ENCODE data around the gene RHBDL2.
A peak's percentile ranks its signal among the peaks of the same experiment; 100 is the strongest.
"Not testable (repeated sequence)": the region's sequence is repeated elsewhere in the genome, so short reads cannot be mapped to it uniquely, and the experiment has no call there.

The RHBDL2 gene

GRCh38 chr1:38941527-38942019 lies at the start of gene RHBDL2:
TSS of gene RHBDL2 (minus strand) at chr1:38941830. CDS start at chr1:38919212, 22,618 bp downstream.
- H3K27me3 Mint-ChIP-seq: no peaks in the 10 kb centered on the region
- H3K9me3 Mint-ChIP-seq: no peaks in the 10 kb centered on the region
- no peak within 1 kb of the TSS for H3K27ac Mint-ChIP-seq
- no peaks in the 10 kb centered on the region for H3K4me1 Mint-ChIP-seq (ENCODE audit: low read depth)
- no peaks in the 10 kb centered on the region for H3K36me3 Mint-ChIP-seq (ENCODE audit: low read depth)
- H3K4me3 Mint-ChIP-seq: no peak within 1 kb of the TSS
- DNase-seq: no peak

GRCh38 chr1:38990738-38991637 lies 49.4 kb upstream of the RHBDL2 start, which contains the start of gene AKIRIN1:
TSS of gene AKIRIN1 (plus strand) at chr1:38991276. CDS start at chr1:38991381, 105 bp downstream.
- H3K9me3 Mint-ChIP-seq: no peaks in the 10 kb centered on the region
- peaks cover 41% of the 10 kb centered on the region for H3K36me3 Mint-ChIP-seq (ENCODE audit: low read depth)
- peaks cover 57% of the 10 kb centered on the region for H3K4me1 Mint-ChIP-seq (ENCODE audit: low read depth)
- peak within 1 kb of the TSS; percentile 92 for H3K27ac Mint-ChIP-seq
- peak within 1 kb of the TSS; percentile 85 for H3K4me3 Mint-ChIP-seq
- H3K27me3 Mint-ChIP-seq: no peaks in the 10 kb centered on the region
- DNase-seq: peak; percentile 99

GRCh38 chr1:38990386-38990737 lies 48.7 kb upstream of the RHBDL2 start:
- Mint-ChIP-seq H3K4me1 (ENCODE audit: low read depth) (peaks cover 50% of the 10 kb centered on the region), H3K9me3 (no peaks in the 10 kb centered on the region), H3K36me3 (ENCODE audit: low read depth) (peaks cover 35% of the 10 kb centered on the region), H3K27ac (peak overlapping the region; percentile 92), H3K27me3 (no peaks in the 10 kb centered on the region), H3K4me3 (peak overlapping the region; percentile 85)
- no peak for DNase-seq

- DNase-seq: no peak
- H3K4me1 Mint-ChIP-seq (ENCODE audit: low read depth): peaks cover 47% of the 10 kb centered on the region
- no peaks in the 10 kb centered on the region for H3K27me3 Mint-ChIP-seq
- H3K9me3 Mint-ChIP-seq: no peaks in the 10 kb centered on the region
- H3K4me3 Mint-ChIP-seq: peak overlapping the region; percentile 85
- peak overlapping the region; percentile 92 for H3K27ac Mint-ChIP-seq
- H3K36me3 Mint-ChIP-seq (ENCODE audit: low read depth): peaks cover 31% of the 10 kb centered on the region
These were observed 48.3 kb upstream of the RHBDL2 start for GRCh38 chr1:38989979-38990378.

GRCh38 chr1:38979380-38979779 lies 37.8 kb upstream of the RHBDL2 start:
- not testable (repeated sequence) for DNase-seq; H3K9me3 Mint-ChIP-seq; H3K36me3 Mint-ChIP-seq (ENCODE audit: low read depth); H3K27me3 Mint-ChIP-seq; H3K4me1 Mint-ChIP-seq (ENCODE audit: low read depth); H3K27ac Mint-ChIP-seq; H3K4me3 Mint-ChIP-seq

- not testable (repeated sequence) for H3K27me3 Mint-ChIP-seq; H3K4me1 Mint-ChIP-seq (ENCODE audit: low read depth); H3K4me3 Mint-ChIP-seq; H3K36me3 Mint-ChIP-seq (ENCODE audit: low read depth); DNase-seq; H3K9me3 Mint-ChIP-seq
- peak overlapping the region; percentile 87 for H3K27ac Mint-ChIP-seq
These were observed 36.6 kb upstream of the RHBDL2 start for GRCh38 chr1:38978245-38978542.

GRCh38 chr1:38977399-38978244 lies 36.0 kb upstream of the RHBDL2 start:
- H3K27me3 Mint-ChIP-seq; H3K9me3 Mint-ChIP-seq; H3K36me3 Mint-ChIP-seq (ENCODE audit: low read depth): not testable (repeated sequence)
- H3K27ac Mint-ChIP-seq: peak overlapping the region; percentile 87
- peak overlapping the region; percentile 60 for H3K4me3 Mint-ChIP-seq
- H3K4me1 Mint-ChIP-seq (ENCODE audit: low read depth): peaks cover 15% of the 10 kb centered on the region
- DNase-seq: peak; percentile 56

- H3K9me3 Mint-ChIP-seq: peaks cover 3% of the 10 kb centered on the region
- no peak overlapping the region for H3K4me3 Mint-ChIP-seq
- no peak overlapping the region for H3K27ac Mint-ChIP-seq
- no peak for DNase-seq
- H3K36me3 Mint-ChIP-seq (ENCODE audit: low read depth): peaks cover 5% of the 10 kb centered on the region
- H3K4me1 Mint-ChIP-seq (ENCODE audit: low read depth): peaks cover 15% of the 10 kb centered on the region
- no peaks in the 10 kb centered on the region for H3K27me3 Mint-ChIP-seq
These were observed 32.2 kb upstream of the RHBDL2 start for GRCh38 chr1:38973659-38974437.

GRCh38 chr1:38973145-38973544 lies 31.5 kb upstream of the RHBDL2 start:
- not testable (repeated sequence) for H3K27me3 Mint-ChIP-seq; H3K4me3 Mint-ChIP-seq; DNase-seq; H3K9me3 Mint-ChIP-seq; H3K36me3 Mint-ChIP-seq (ENCODE audit: low read depth); H3K27ac Mint-ChIP-seq
- H3K4me1 Mint-ChIP-seq (ENCODE audit: low read depth): peaks cover 12% of the 10 kb centered on the region

- no peak for DNase-seq
- H3K27ac Mint-ChIP-seq: no peak overlapping the region
- no peaks in the 10 kb centered on the region for H3K27me3 Mint-ChIP-seq
- H3K4me1 Mint-ChIP-seq (ENCODE audit: low read depth): peaks cover 9% of the 10 kb centered on the region
- no peaks in the 10 kb centered on the region for H3K9me3 Mint-ChIP-seq
- H3K4me3 Mint-ChIP-seq: no peak overlapping the region
- no peaks in the 10 kb centered on the region for H3K36me3 Mint-ChIP-seq (ENCODE audit: low read depth)
These were observed 22.5 kb upstream of the RHBDL2 start for GRCh38 chr1:38964140-38964548.

- H3K4me1 Mint-ChIP-seq (ENCODE audit: low read depth): peaks cover 9% of the 10 kb centered on the region
- no peak overlapping the region for H3K27ac Mint-ChIP-seq
- DNase-seq: no peak
- no peaks in the 10 kb centered on the region for H3K36me3 Mint-ChIP-seq (ENCODE audit: low read depth)
- no peaks in the 10 kb centered on the region for H3K27me3 Mint-ChIP-seq
- no peaks in the 10 kb centered on the region for H3K9me3 Mint-ChIP-seq
- H3K4me3 Mint-ChIP-seq: no peak overlapping the region
These were observed 20.9 kb upstream of the RHBDL2 start for GRCh38 chr1:38962560-38962959.

GRCh38 chr1:38962113-38962512 lies 20.5 kb upstream of the RHBDL2 start:
- no peak for DNase-seq
- no peak overlapping the region for H3K27ac Mint-ChIP-seq
- no peak overlapping the region for H3K4me3 Mint-ChIP-seq
- H3K27me3 Mint-ChIP-seq: no peaks in the 10 kb centered on the region
- no peaks in the 10 kb centered on the region for H3K36me3 Mint-ChIP-seq (ENCODE audit: low read depth)
- no peaks in the 10 kb centered on the region for H3K9me3 Mint-ChIP-seq
- peaks cover 9% of the 10 kb centered on the region for H3K4me1 Mint-ChIP-seq (ENCODE audit: low read depth)

- H3K27me3 Mint-ChIP-seq: no peaks in the 10 kb centered on the region
- H3K27ac Mint-ChIP-seq: no peak overlapping the region
- H3K4me3 Mint-ChIP-seq: no peak overlapping the region
- H3K36me3 Mint-ChIP-seq (ENCODE audit: low read depth): no peaks in the 10 kb centered on the region
- peaks cover 6% of the 10 kb centered on the region for H3K4me1 Mint-ChIP-seq (ENCODE audit: low read depth)
- no peaks in the 10 kb centered on the region for H3K9me3 Mint-ChIP-seq
- DNase-seq: no peak
These were observed 17.3 kb upstream of the RHBDL2 start for GRCh38 chr1:38958967-38959366.

GRCh38 chr1:38953433-38953860 lies 11.8 kb upstream of the RHBDL2 start:
- Mint-ChIP-seq H3K27me3 (no peaks in the 10 kb centered on the region), H3K4me1 (ENCODE audit: low read depth) (peaks cover 9% of the 10 kb centered on the region), H3K36me3 (ENCODE audit: low read depth) (no peaks in the 10 kb centered on the region), H3K9me3 (no peaks in the 10 kb centered on the region), H3K27ac (peak overlapping the region; percentile 13), H3K4me3 (no peak overlapping the region)
- no peak for DNase-seq
